Heart left ventricle (tissue), 16 donors: ENCODE data around the gene DCAF8L2. TPM values are rescaled to one million over a fixed set of nuclear protein-coding genes. Genes with fewer than 3 reads are reported as not detected.

Experiments used
- ATAC-seq, 4 donors: fragments of 200-7000 bp; cut with Tn5 transposase; one replicate each; pipeline ENCODE4 v1.9.1; 2020 to 2022; ENCODE audit warnings: moderate library complexity in 4 of 4, mild to moderate bottlenecking in 3 of 4, moderate number of reproducible peaks in 1 of 4
- DNase-seq, 5 donors: peaks; one replicate each; pipeline ENCODE4 v3.0.0-alpha.2; 2020
- H3K27ac ChIP-seq, 12 donors: fragments of 200-600 bp; sonication (generic) in 4 of 12; one replicate each; pipeline versions ENCODE4 v1.5.0 to v1.8.0; 2016 to 2022; ENCODE audit warnings: mild to moderate bottlenecking in 2 of 12
- H3K27me3 ChIP-seq, 9 donors: fragments of 200-600 bp; sonication (generic) in 2 of 9; one replicate each; pipeline versions ENCODE4 v1.5.1 to v1.8.0; 2016 to 2022; ENCODE audit warnings: mild to moderate bottlenecking in 3 of 9
- H3K36me3 ChIP-seq, 9 donors: fragments of 200-600 bp; sonication (generic) in 2 of 9; one replicate each; pipeline versions ENCODE4 v1.5.0 to v1.8.0; 2018 to 2022; ENCODE audit warnings: mild to moderate bottlenecking in 2 of 9
- H3K4me1 ChIP-seq, 12 donors: fragments of 200-600 bp; sonication (generic) in 4 of 12; one replicate each; pipeline versions ENCODE4 v1.5.0 to v1.8.0; 2016 to 2022; ENCODE audit warnings: mild to moderate bottlenecking in 3 of 12
- H3K4me3 ChIP-seq, 12 donors: fragments of 200-600 bp; sonication (generic) in 4 of 12; one replicate each; pipeline versions ENCODE4 v1.5.0 to v1.8.0; 2017 to 2022; ENCODE audit warnings: mild to moderate bottlenecking in 9 of 12, moderate library complexity in 4 of 12
- H3K9me3 ChIP-seq, 12 donors: fragments of 200-600 bp; sonication (generic) in 4 of 12; one replicate each; pipeline versions ENCODE4 v1.5.0 to v1.8.0; 2016 to 2022; ENCODE audit warnings: mild to moderate bottlenecking in 1 of 12
- POLR2A ChIP-seq, 2 donors: fragments of 450-650 bp; IDR thresholded peaks; one replicate each; pipeline ENCODE4 v1.6.1; 2017; ENCODE audit warnings: antibody characterized with exemption in 2 of 2, mild to moderate bottlenecking in 2 of 2, moderate library complexity in 2 of 2
- WGBS, 4 donors: extraction: QIAGEN DNeasy Blood & Tissue Kit in 2 of 4; methylation state at CpG; one replicate each; pipeline versions ENCODE4 v1.1.5 to v1.1.7; 2013 to 2018; 5-methylcytosine and 5-hydroxymethylcytosine counted together
- intact Hi-C, 10 donors: fragments of 100-400 bp; cut with DNase I; formaldehyde crosslinking; loops; one replicate each; pipeline versions ENCODE4 v1.11.1 to v1.14.2; 2022
- polyA plus RNA-seq, 2 donors: library from polyadenylated mRNA; stranded (reverse); fragments of 200-250 nt; gene quantifications; one replicate each; pipeline ENCODE4 v1.2.3, GENCODE V29; 2013
- total RNA-seq, 9 donors: library from RNA; depleted of rRNA in 2 of 9; stranded (reverse); fragments of >200 nt in 2 of 9; fragmentation: NEBNext Ultra II Directional in 3 of 9; extraction: Animal tissue kit (Norgen Biotek cat#: 25700) in 3 of 9; gene quantifications; one replicate each; pipeline versions ENCODE4 v1.1.0 to v1.2.4, GENCODE V29; 2016 to 2023
- TF ChIP-seq, protein P1 (sequence below), 12 donors: fragments of 200-600 bp; sonication (generic) in 4 of 12; IDR thresholded peaks; one replicate each; pipeline versions ENCODE4 v1.5.0 to v1.8.0; 2018 to 2022; ENCODE audit warnings: antibody characterized with exemption in 12 of 12, mild to moderate bottlenecking in 5 of 12
- donor health status: ischemic (EF 13 %, LVEDD 7.1; RV severe dilation, severe dysfunction).
- donor health status: healthy with polysubstance abuse.
- donor health status: DM: no; HTN: yes; CAD: no.
- donor health status: DM: no; HTN: no; CAD: no.
- donor health status: ischemic (EF 25% LVEDD 6.9; RV normal size, moderate dysfunction).
- donor health status: ischemic (EF 25% LVEDD 5.7; RV mildly dilated, moderate dysfunction).
- donor health status: healthy.
- donor health status: DM: yes; HTN: yes; CAD: no.
- donor health status: ischemic (EF 35%, LVEDD 5.7; RV mildly dilated, moderate dysfunction).
- donor health status: nonischemic (EF 11% LVEDD 7.7; RV severe dilation, severe dysfunction).
- donor health status: DM: yes; HTN: yes; CAD: no.
- donor health status: PGD.
- donor health status: ischemic (EF 29% LVEDD 5.4; RV normal size, mild dysfunction).
- donor health status: nonischemic (EF 23%, LVEDD 6.1; RV moderate dilation, normal function).

DCAF8L2 gene
- total and polyA plus RNA-seq, 11 donors, result not detected

DNA sequence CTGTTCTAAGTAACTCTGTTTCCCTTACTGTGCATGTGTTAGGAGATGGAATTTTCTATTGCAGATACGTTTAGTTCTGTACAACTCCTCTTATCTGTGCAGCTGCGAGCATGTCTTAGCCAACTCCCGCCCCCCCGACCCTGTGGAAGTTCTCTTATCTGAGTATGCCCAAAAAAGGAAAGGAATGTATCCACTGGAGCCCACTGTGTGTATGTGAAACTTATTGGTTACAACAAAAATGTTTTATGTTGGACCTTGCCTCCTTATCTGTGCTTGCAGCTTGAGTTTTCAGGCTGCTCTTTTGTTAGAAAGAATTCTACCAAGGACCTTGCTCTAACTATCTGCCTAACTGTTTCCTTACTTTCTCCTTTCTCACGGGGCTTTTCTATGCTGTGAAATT, 24.2 kb upstream of the DCAF8L2 start:
- intact Hi-C loops, result loop anchor here in 1 of 10 donors (10.0 kb wide), 1 partner anchor 61 kb away; no protein-coding TSS in a partner anchor
- Histone ChIP-seq H3K36me3 (no peaks in the 10 kb centered on the region), H3K9me3 (no peaks in the 10 kb centered on the region), H3K4me3 (no peak overlapping the region), H3K27me3 (no peaks in the 10 kb centered on the region), H3K4me1 (no peaks in the 10 kb centered on the region), H3K27ac (no peak overlapping the region)
- peak in 3 of 4 donors; percentile 22 to 58 (median 29) for ATAC-seq
- 4 to 16% (median 8%) methylated on average over 5 of the region's 5 CpGs for WGBS, 4 donors
- DNase-seq, result peak in 1 of 5 donors; percentile 23
- TF ChIP-seq, protein P1, sequence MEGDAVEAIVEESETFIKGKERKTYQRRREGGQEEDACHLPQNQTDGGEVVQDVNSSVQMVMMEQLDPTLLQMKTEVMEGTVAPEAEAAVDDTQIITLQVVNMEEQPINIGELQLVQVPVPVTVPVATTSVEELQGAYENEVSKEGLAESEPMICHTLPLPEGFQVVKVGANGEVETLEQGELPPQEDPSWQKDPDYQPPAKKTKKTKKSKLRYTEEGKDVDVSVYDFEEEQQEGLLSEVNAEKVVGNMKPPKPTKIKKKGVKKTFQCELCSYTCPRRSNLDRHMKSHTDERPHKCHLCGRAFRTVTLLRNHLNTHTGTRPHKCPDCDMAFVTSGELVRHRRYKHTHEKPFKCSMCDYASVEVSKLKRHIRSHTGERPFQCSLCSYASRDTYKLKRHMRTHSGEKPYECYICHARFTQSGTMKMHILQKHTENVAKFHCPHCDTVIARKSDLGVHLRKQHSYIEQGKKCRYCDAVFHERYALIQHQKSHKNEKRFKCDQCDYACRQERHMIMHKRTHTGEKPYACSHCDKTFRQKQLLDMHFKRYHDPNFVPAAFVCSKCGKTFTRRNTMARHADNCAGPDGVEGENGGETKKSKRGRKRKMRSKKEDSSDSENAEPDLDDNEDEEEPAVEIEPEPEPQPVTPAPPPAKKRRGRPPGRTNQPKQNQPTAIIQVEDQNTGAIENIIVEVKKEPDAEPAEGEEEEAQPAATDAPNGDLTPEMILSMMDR (IDR thresholded peaks at IDR 0.05), result no peak
- TF ChIP-seq POLR2A (IDR thresholded peaks at IDR 0.05), result no peak

GRCh38 chrX:27571164-27571563, 19.0 kb upstream of the DCAF8L2 start:
- Histone ChIP-seq H3K27ac (no peak overlapping the region), H3K4me3 (no peak overlapping the region), H3K4me1 (no peaks in the 10 kb centered on the region), H3K9me3 (no peaks in the 10 kb centered on the region), H3K36me3 (no peaks in the 10 kb centered on the region), H3K27me3 (peaks cover 0 to 4% (median 0%) of the 10 kb centered on the region in 9 donors)
- TF ChIP-seq, protein P1 (IDR thresholded peaks at IDR 0.05), result no peak
- ATAC-seq, result no peak
- intact Hi-C loops, result no loop called here
- no peak for DNase-seq
- 70 to 92% (median 83%) methylated on average over 2 of the region's 2 CpGs for WGBS, 4 donors

- Histone ChIP-seq H3K27ac (no peak overlapping the region), H3K27me3 (peaks cover 0 to 4% (median 0%) of the 10 kb centered on the region in 9 donors), H3K36me3 (no peaks in the 10 kb centered on the region), H3K4me1 (no peaks in the 10 kb centered on the region), H3K4me3 (no peak overlapping the region), H3K9me3 (peaks cover 0 to 9% (median 0%) of the 10 kb centered on the region in 12 donors)
- TF ChIP-seq, protein P1 (IDR thresholded peaks at IDR 0.05), result no peak
- no peak for TF ChIP-seq POLR2A (IDR thresholded peaks at IDR 0.05)
- DNase-seq, result no peak
- intact Hi-C loops, result no loop called here
- ATAC-seq, result no peak
Measured at GRCh38 chrX:27575565-27575964, 14.6 kb upstream of the DCAF8L2 start.

DNA sequence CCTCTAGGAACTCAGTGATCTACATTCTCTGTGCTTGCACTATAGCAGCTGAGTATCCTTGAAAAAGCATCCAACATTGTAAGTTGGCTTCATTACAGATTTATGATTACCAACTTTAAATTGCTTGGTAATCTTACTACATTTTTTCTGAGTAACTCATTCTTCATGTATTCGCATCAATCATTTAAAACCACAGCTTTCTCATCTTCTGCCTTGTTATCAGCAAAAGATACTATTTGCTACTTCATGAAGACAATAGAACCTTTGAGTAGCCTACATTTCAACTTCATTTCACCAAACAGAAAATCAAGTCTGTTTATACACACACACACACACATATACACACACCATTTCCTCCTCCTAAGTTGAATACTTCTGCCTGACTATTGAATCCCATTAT, 6.2 kb upstream of the DCAF8L2 start:
- no peak overlapping the region for H3K4me3 ChIP-seq
- H3K9me3 ChIP-seq, result no peaks in the 10 kb centered on the region
- no peak for DNase-seq
- H3K27ac ChIP-seq, result no peak overlapping the region
- 62 to 87% (median 85%) methylated on average over 1 of the region's 1 CpG for WGBS, 4 donors
- TF ChIP-seq, protein P1 (IDR thresholded peaks at IDR 0.05), result no peak
- TF ChIP-seq POLR2A (IDR thresholded peaks at IDR 0.05), result no peak
- H3K36me3 ChIP-seq, result no peaks in the 10 kb centered on the region
- H3K27me3 ChIP-seq, result no peaks in the 10 kb centered on the region
- intact Hi-C loops, result no loop called here
- H3K4me1 ChIP-seq, result no peaks in the 10 kb centered on the region
- no peak for ATAC-seq
